NCI-H1436 (cell line): ENCODE data around the gene EGFL7.

Source experiments
- DNase-seq: peaks from one replicate; lab custom pipeline; 2025; lab: John Stamatoyannopoulos, UW

Gene EGFL7

DNA sequence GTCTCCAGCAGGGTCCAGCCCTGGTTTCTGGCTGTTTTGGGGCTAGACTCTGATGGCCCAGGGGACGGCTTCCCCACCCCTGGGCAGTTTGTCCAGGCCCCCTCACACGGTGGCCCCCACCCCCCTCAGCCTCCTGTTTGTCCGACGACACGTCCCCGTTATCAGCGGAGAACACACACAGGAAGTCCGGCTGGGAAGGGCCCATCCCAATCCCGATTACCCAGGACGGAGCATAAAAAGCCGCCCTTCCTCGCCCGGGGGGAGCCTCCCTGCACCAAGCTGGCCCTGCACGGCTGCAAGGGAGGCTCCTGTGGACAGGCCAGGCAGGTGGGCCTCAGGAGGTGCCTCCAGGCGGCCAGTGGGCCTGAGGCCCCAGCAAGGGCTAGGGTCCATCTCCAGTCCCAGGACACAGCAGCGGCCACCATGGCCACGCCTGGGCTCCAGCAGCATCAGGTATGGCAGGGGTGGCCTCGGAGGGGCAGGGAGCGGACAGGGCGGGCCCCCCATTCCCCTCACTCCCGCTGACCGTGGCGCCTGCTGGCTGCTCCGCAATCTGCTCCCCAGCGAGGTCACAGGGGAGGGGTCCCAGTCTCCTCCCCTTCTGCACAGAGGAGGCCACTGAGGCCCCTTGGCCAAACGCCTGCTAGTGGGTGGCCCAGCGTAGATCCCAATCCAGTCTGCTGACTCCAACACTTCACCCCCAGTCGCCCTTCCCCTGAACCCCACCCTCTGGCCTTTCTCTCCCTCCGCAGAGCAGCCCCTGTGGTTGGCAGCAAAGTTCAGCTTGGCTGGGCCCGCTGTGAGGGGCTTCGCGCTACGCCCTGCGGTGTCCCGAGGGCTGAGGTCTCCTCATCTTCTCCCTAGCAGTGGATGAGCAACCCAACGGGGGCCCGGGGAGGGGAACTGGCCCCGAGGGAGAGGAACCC, at the start of gene EGFL7:
TSS of gene EGFL7 (plus strand) at position 261 of the 926 bp plus-strand sequence. CDS start 5,367 bp downstream, outside the sequence.
- DNase-seq = no peak

DNA sequence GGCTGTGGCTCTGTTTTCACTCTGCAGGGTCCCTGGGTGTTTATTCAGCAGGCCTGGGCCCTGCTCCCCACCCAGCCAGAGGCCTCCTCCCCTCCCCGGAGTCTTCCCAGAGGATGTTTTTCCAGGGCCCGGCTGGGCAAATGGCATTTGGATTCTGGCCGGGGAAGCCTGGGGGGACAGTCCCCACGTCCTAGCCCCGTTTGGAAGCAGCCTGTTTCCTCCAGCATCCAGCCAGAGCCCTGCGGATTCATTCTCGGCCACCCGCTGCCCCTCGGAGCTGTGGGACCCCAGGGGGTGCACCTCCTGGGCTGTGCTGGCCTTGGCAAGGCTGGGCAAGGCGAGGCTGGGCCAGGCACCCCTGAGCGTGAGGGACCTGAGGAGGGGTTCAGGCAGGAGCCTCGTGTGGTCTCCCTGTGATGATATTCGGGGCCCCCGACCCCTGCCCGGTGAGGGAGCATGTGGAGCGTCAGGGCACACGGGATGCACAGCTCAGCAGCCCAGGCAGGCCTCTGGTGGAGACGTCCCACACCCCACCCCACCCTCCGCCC, 48.8 kb upstream of the EGFL7 start:
- DNase-seq = no peak

DNA sequence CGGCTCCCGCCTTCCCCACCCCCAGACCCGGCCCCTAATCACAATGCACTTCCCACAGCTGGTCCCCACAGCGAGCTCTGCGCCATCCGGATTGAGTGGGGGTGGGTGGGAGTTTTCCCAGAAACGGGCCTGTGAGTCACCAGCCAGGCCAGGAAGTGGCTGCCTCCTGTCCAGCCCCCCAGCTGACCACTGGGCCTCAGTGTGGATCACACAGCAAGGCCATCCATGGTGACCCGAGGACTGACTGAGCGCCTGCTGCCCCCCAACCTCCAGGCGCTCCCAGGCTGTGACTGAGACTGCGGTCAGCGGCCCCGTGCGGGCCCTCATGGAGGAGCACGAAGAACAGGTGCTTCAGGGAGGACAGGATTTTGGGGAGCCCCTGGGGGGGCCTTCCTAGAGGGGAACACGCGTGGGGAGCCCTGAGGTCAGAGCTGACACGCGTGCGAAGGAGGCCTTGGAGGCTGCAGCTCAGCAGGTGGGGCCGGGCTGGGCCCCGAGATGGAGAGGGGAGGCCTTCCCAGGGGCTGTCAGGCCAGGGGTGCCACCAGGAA, 48.3 kb upstream of the EGFL7 start:
- no peak for DNase-seq

DNA sequence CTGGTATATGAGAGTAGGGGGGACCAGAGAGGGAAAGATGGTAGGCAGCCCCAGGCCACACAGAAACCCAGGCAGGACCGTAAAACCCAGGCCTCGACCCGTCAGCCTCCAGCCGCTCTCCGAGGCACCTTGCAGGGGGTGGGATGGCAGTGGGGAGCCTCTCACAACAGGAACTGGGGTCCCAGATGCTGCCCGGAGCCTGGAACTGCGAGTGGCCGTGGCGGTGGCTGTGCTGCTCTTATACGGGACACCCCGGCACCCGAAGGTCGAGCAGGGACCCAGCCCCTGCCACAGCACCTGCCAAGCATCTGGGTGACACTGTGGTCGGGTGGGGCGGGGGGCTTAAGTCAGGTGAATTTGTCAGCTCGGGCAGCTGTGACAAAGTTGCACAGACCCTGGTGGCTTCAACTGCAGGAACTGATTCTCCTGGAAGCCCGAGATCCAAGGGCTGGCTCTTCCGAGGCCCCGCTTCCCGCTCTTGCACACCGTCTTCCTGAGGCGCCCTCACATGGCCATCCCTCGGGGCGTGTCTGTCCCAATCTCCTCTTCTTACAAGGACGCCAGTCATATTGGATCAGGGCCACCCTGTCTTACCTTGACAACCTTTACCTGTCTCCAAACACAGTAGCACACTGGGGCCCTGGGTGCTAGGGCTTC, 47.6 kb upstream of the EGFL7 start:
- no peak for DNase-seq

DNA sequence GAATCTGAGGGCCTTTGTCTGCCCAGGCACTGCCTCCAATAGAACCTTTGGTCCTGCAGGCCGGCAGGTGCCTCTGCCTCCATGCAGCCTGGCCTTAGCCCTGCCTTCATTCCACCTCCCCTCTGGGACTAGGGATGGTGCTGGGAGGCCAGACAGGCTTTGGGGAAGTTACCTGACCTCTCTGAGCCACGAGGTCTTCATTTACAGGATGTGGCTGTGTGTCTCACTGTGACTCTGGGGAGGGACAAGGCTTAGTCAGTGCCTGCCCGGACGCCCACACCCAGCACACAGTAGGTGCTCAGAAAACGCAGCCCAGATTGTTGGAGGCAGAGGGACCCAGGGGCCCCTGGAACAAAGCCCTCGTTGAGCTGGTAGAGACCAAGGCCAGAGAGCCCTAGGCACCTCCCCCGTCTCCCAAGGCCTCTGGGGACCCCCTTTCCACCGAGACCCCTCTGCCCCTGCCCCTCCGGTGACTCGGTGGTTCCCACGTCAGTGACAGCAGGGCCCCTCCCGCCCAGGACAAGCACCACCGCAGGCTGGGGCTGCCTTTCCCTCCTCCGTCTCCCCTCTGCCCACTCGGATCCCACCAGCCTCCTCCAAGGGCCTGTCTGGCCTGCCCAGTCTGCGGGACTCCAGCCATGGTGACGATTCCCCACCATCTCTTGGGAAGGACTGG, 46.9 kb upstream of the EGFL7 start:
- no peak for DNase-seq

DNA sequence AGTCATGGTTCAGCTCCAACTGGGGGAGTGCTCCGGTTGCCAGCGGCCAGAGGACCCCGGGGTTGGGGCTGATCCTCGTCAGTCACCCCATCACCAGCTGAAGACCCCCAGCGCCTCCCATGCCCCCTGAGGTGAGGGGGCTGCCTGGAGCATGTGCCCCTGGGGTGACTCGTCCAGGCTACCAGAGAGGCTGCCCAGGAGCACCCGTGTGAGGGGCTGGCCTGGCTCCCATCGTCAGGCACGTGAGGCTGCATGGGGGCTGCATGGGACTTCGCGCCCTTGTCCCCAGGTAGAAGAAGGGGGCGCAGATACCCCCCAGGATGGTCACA, 46.4 kb upstream of the EGFL7 start:
- no peak for DNase-seq

GRCh38 chr9:136616948-136617695, 45.6 kb upstream of the EGFL7 start:
- no peak for DNase-seq

DNA sequence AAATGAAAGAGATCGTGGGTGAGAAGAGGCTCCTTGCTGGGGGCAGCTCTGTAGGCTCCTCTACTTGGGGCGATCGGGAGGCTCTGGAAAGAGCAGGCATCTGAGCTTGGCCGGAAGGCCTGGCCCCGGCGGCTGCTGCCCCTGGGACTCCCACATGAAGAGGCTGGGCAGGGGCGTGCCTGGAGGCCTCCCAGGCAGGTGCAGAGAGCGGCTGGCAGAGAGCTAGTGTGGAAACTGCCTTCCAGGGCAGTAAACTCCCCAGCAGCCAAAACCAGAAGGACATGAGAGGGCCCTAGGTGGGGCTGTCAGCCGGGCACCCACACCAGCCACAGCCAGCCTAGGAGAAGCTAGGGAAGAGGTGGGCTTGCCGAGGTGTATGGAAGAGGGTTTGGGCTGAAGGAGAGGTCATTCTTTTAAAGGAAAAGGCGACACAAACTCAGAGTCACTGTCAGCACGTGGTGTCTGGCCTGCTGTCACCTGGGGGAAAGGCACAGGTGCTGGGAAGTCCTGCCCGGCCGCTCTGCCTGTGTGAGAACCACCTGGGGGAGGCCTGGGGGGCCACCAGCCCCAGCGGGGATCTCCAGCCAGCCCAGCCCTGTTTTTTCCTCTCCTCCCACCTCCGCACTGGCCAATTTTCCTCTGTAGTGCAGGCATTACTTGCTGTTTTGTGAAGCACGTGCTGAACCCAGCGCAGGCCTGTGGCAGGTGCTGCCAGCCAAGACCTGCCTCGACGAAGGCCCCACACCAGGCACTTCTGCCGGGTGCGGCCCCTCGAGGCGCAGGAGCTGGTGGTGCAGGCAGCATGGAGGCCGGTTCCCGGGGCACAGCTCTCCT, 44.8 kb upstream of the EGFL7 start:
- no peak for DNase-seq

DNA sequence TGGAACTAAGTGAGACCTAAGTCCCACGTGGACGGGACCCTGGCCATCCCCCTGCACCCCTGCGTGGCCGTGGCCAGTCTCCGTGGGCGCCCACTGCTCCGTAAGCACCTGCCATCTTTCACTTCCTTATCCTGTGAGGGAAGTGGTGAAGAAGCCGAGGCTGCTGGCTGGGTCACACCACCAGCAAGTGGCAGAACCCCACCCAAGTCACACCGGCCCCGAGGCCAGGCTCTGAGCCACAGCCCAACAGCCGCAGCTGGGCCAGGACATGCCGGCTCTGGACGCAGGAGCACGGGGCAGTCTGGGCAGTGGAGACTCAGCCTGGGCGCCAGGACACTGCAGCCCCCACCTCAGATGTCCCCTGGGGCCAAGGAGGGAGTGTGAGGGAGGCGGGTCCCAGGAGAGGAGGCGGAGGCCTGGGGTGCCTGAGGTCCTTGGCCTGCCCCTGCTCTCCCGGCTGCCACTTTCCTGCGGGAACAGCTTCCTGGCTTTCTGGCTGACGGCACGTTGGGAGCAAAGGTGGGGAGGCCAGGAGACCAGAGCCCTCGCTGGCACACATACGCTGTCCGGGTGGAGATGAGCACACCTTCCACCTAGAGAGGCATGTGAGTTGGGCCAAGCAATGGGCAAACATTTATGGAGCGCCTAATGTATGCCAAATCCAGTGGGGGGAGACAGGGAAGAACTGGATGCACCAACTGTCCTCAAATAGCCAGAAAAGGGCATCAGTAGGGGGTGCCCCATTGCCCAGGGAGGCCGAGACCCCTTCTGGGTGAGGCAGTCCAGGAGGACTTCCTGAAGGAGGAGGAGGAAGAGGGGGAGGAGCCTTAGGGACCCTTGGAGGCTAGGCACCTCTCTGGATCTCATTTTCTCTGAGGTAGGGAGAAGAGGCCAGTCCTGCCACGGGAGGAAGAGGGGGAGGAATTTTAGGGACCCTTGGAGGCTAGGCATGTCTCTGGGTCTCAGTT, 43.9 kb upstream of the EGFL7 start:
- no peak for DNase-seq

DNA sequence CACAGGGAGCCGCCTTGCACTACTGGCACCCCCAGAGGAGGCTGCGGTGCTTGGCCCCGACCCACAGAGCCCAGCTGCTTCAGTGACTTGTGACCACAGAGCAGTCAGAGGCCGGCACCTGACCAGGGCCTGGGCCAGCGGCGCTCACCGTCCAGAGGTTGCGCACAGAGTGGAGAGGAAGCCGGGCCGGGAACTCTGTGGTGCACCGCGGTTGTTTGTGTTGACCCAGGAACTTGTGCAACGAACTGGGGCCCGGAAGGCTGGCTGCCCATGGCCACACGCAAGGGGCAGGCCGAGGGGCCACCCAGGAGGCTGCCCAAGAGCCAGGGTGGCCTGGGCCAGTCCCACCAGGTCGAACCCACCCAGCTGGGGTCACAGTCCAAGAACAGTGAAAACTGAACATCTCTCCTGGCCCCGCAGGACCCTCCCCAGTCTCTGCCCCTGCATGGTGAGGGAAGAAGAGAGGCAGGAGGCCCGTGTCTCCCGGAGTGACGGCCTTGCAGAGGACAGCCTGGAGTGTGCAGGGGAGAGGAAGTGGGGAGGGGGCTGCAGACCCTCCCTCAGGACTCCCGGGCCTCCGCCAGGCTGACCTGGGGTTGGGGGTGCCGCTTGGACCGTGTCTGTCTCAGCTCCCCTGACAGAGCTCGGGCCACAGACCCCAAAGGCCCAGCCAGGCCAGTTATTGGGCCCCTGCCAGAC, 42.8 kb upstream of the EGFL7 start:
- DNase-seq = no peak

DNA sequence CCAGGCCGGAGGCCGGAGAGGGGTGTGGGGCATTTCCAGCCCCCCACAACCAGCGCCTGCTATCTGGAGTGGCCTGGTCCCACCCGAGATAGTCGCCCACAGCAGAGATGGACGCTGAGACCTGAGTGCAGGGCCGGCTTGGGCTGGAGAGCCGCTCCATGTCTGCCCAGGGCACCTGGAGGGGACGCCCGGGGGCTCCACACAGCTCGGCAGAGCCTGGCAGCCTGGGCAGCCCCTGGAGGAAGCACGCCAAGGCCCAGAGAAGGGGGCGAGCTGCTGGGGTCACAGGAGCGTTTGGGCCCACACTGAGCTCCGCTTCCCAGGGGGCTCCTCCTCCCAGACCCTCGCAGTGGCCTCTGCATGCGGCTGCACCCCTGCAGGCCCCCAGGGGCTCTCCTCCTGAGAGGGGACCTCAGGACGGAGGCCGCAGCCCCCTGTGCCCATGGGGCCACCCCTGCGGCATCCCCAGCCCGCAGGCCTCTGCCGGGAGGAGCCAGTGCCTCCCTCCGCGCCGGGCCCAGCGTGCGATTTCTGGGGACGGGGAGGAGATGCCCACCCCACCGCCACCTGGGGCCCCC, 42.2 kb upstream of the EGFL7 start:
- DNase-seq = no peak

GRCh38 chr9:136621019-136621733, 41.5 kb upstream of the EGFL7 start:
- no peak for DNase-seq

GRCh38 chr9:136621734-136622093, 41.0 kb upstream of the EGFL7 start:
- no peak for DNase-seq

GRCh38 chr9:136622538-136622948, 40.2 kb upstream of the EGFL7 start:
- no peak for DNase-seq

- DNase-seq = no peak
Observed at GRCh38 chr9:136623016-136623841, 39.5 kb upstream of the EGFL7 start.

DNA sequence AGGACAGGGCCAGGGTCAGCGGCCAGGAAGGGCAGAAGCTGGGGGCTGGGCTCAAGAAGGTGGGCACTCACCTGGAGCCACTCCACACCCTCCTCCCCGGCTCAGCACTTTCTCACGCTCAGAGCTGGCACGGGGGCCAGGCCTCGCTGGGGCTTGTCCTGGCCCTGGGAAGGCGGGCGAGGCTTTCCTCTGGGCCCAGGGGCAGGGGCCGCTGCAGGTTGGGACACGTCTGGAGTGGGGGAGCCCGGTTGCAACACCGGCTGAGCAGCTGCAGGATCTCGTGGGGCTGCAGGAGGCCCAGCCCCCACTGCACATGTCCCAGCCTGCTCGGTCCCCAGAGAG, 38.9 kb upstream of the EGFL7 start:
- no peak for DNase-seq
